Activated naive CD8-positive, alpha-beta T cell treated with anti-CD3 and anti-CD28 coated beads for 36 hours (primary cell): ENCODE measurements around the gene USP17L13. TPM values are rescaled to one million over a fixed set of nuclear protein-coding genes. Genes with fewer than 3 reads are reported as not detected.
"Not testable (repeated sequence)": the region's sequence is repeated elsewhere in the genome, so short reads cannot be mapped to it uniquely, and the experiment has no call there.

ENCODE experiments used
- DNase-seq: peaks from one replicate; pipeline ENCODE4 v3.0.0; 2021
- H3K27ac Mint-ChIP-seq: one replicate; pipeline ENCODE4 v1.8.0; 2022; ENCODE audit warnings: mild to moderate bottlenecking, moderate library complexity, mixed read lengths
- H3K27me3 Mint-ChIP-seq: one replicate; pipeline ENCODE4 v1.8.0; 2022; ENCODE audit warnings: mild to moderate bottlenecking, mixed read lengths
- H3K36me3 Mint-ChIP-seq: one replicate; pipeline ENCODE4 v1.8.0; 2021; ENCODE audit warnings: mild to moderate bottlenecking, mixed read lengths
- H3K4me1 Mint-ChIP-seq: one replicate; pipeline ENCODE4 v1.8.0; 2021; ENCODE audit warnings: mixed read lengths
- H3K4me3 Mint-ChIP-seq: one replicate; pipeline ENCODE4 v1.8.0; 2022; ENCODE audit warnings: mild to moderate bottlenecking, moderate library complexity, mixed read lengths
- H3K9me3 Mint-ChIP-seq: one replicate; pipeline ENCODE4 v1.8.0; 2022; ENCODE audit warnings: mixed read lengths
- total RNA-seq, 2 experiments: library from RNA; stranded (reverse); gene quantifications; one replicate each; pipeline ENCODE4 v1.2.3, GENCODE V29; 2021

Gene USP17L13
- not detected for total RNA-seq

- not testable (repeated sequence) for DNase-seq, H3K4me3 Mint-ChIP-seq, H3K36me3 Mint-ChIP-seq, H3K27me3 Mint-ChIP-seq, H3K9me3 Mint-ChIP-seq, H3K27ac Mint-ChIP-seq, H3K4me1 Mint-ChIP-seq
Observed at GRCh38 chr4:9224596-9224995, at the start of gene USP17L13. TSS of gene USP17L13 (plus strand) at chr4:9224896. CDS start at chr4:9224896, 0 bp downstream.

GRCh38 chr4:9210357-9210756 is 14.3 kb upstream of the USP17L13 start, which contains the start of gene USP17L10:
TSS of gene USP17L10 (plus strand) at chr4:9210657. CDS start at chr4:9210657, 0 bp downstream.
- not testable (repeated sequence) for H3K36me3 Mint-ChIP-seq, H3K9me3 Mint-ChIP-seq, H3K27ac Mint-ChIP-seq, H3K27me3 Mint-ChIP-seq, H3K4me1 Mint-ChIP-seq, DNase-seq, H3K4me3 Mint-ChIP-seq

- not testable (repeated sequence) for H3K27ac Mint-ChIP-seq, DNase-seq, H3K27me3 Mint-ChIP-seq, H3K36me3 Mint-ChIP-seq, H3K9me3 Mint-ChIP-seq, H3K4me3 Mint-ChIP-seq, H3K4me1 Mint-ChIP-seq
Observed at GRCh38 chr4:9214701-9215100, 10.0 kb upstream of the USP17L13 start.

- H3K27me3 Mint-ChIP-seq, H3K9me3 Mint-ChIP-seq, H3K36me3 Mint-ChIP-seq, H3K4me1 Mint-ChIP-seq, H3K4me3 Mint-ChIP-seq, H3K27ac Mint-ChIP-seq, DNase-seq: not testable (repeated sequence)
Observed at GRCh38 chr4:9215105-9215504, 9.6 kb upstream of the USP17L13 start, which contains the start of gene USP17L11. TSS of gene USP17L11 (plus strand) at chr4:9215405. CDS start at chr4:9215405, 0 bp downstream.

GRCh38 chr4:9219852-9220251 is 4.8 kb upstream of the USP17L13 start, which contains the start of gene USP17L12:
TSS of gene USP17L12 (plus strand) at chr4:9220152. CDS start at chr4:9220152, 0 bp downstream.
- H3K4me3 Mint-ChIP-seq, H3K36me3 Mint-ChIP-seq, H3K27me3 Mint-ChIP-seq, H3K9me3 Mint-ChIP-seq, DNase-seq, H3K27ac Mint-ChIP-seq, H3K4me1 Mint-ChIP-seq: not testable (repeated sequence)

- H3K9me3 Mint-ChIP-seq, H3K4me1 Mint-ChIP-seq, H3K27me3 Mint-ChIP-seq, H3K36me3 Mint-ChIP-seq, DNase-seq, H3K4me3 Mint-ChIP-seq, H3K27ac Mint-ChIP-seq: not testable (repeated sequence)
Observed at GRCh38 chr4:9230249-9230648, 5.6 kb downstream of the USP17L13 start.

GRCh38 chr4:9234085-9234484 is 9.4 kb downstream of the USP17L13 start, which contains the start of gene USP17L15:
TSS of gene USP17L15 (plus strand) at chr4:9234385. CDS start at chr4:9234385, 0 bp downstream.
- H3K4me3 Mint-ChIP-seq, H3K4me1 Mint-ChIP-seq, H3K36me3 Mint-ChIP-seq, H3K27me3 Mint-ChIP-seq, DNase-seq, H3K9me3 Mint-ChIP-seq, H3K27ac Mint-ChIP-seq: not testable (repeated sequence)

- DNase-seq, H3K9me3 Mint-ChIP-seq, H3K36me3 Mint-ChIP-seq, H3K4me3 Mint-ChIP-seq, H3K27ac Mint-ChIP-seq, H3K4me1 Mint-ChIP-seq, H3K27me3 Mint-ChIP-seq: not testable (repeated sequence)
Observed at GRCh38 chr4:9238461-9238860, 13.8 kb downstream of the USP17L13 start.

- H3K27me3 Mint-ChIP-seq, H3K9me3 Mint-ChIP-seq, H3K4me1 Mint-ChIP-seq, H3K36me3 Mint-ChIP-seq, H3K4me3 Mint-ChIP-seq, H3K27ac Mint-ChIP-seq, DNase-seq: not testable (repeated sequence)
Observed at GRCh38 chr4:9243579-9243978, 18.9 kb downstream of the USP17L13 start, which contains the start of gene USP17L17. TSS of gene USP17L17 (plus strand) at chr4:9243879. CDS start at chr4:9243879, 0 bp downstream.

GRCh38 chr4:9247953-9248680 is 23.4 kb downstream of the USP17L13 start, which contains the start of gene USP17L18:
TSS of gene USP17L18 (plus strand) at chr4:9248630. CDS start at chr4:9248630, 0 bp downstream.
- H3K27me3 Mint-ChIP-seq, H3K36me3 Mint-ChIP-seq, H3K9me3 Mint-ChIP-seq, H3K27ac Mint-ChIP-seq, H3K4me1 Mint-ChIP-seq, DNase-seq, H3K4me3 Mint-ChIP-seq: not testable (repeated sequence)

- not testable (repeated sequence) for H3K4me3 Mint-ChIP-seq
Observed at GRCh38 chr4:9253078-9253477, 28.4 kb downstream of the USP17L13 start, which contains the start of gene USP17L19. TSS of gene USP17L19 (plus strand) at chr4:9253378. CDS start at chr4:9253378, 0 bp downstream.

GRCh38 chr4:9257824-9258223 is 33.1 kb downstream of the USP17L13 start, which contains the start of gene USP17L20:
TSS of gene USP17L20 (plus strand) at chr4:9258124. CDS start at chr4:9258124, 0 bp downstream.
- not testable (repeated sequence) for H3K4me1 Mint-ChIP-seq, DNase-seq, H3K27me3 Mint-ChIP-seq, H3K27ac Mint-ChIP-seq, H3K4me3 Mint-ChIP-seq, H3K36me3 Mint-ChIP-seq, H3K9me3 Mint-ChIP-seq

More at GRCh38 chr4:9253078-9253477, 28.4 kb downstream of the USP17L13 start, which contains the start of gene USP17L19:
- H3K36me3 Mint-ChIP-seq, H3K27me3 Mint-ChIP-seq, H3K27ac Mint-ChIP-seq, H3K4me1 Mint-ChIP-seq, DNase-seq, H3K9me3 Mint-ChIP-seq: not testable (repeated sequence)

GRCh38 chr4:9262572-9262971 is 37.9 kb downstream of the USP17L13 start, which contains the start of gene USP17L21:
TSS of gene USP17L21 (plus strand) at chr4:9262872. CDS start at chr4:9262872, 0 bp downstream.
- not testable (repeated sequence) for DNase-seq, H3K9me3 Mint-ChIP-seq, H3K27ac Mint-ChIP-seq, H3K27me3 Mint-ChIP-seq, H3K4me3 Mint-ChIP-seq, H3K36me3 Mint-ChIP-seq, H3K4me1 Mint-ChIP-seq

GRCh38 chr4:9267319-9267718 is 42.6 kb downstream of the USP17L13 start, which contains the start of gene USP17L22:
TSS of gene USP17L22 (plus strand) at chr4:9267619. CDS start at chr4:9267619, 0 bp downstream.
- H3K4me3 Mint-ChIP-seq, H3K27ac Mint-ChIP-seq, H3K27me3 Mint-ChIP-seq: not testable (repeated sequence)

GRCh38 chr4:9271719-9272118 is 47.0 kb downstream of the USP17L13 start:
- not testable (repeated sequence) for H3K4me1 Mint-ChIP-seq, H3K9me3 Mint-ChIP-seq, H3K4me3 Mint-ChIP-seq, H3K36me3 Mint-ChIP-seq, H3K27me3 Mint-ChIP-seq, H3K27ac Mint-ChIP-seq
- DNase-seq, result peak; percentile 8

More at GRCh38 chr4:9267319-9267718, 42.6 kb downstream of the USP17L13 start, which contains the start of gene USP17L22:
- DNase-seq, H3K36me3 Mint-ChIP-seq, H3K4me1 Mint-ChIP-seq, H3K9me3 Mint-ChIP-seq: not testable (repeated sequence)
